Lung (tissue), 12 donors: ENCODE measurements around the gene TEX30. TPM values are rescaled to one million over a fixed set of nuclear protein-coding genes. Genes with fewer than 3 reads are reported as not detected.
A peak's percentile ranks its signal among the peaks of the same experiment; 100 is the strongest.
"Not testable (repeated sequence)": the region's sequence is repeated elsewhere in the genome, so short reads cannot be mapped to it uniquely, and the experiment has no call there.

Experiments used
- ATAC-seq: fragments of 200-7000 bp; cut with Tn5 transposase; one replicate; pipeline ENCODE4 v1.9.1; 2020; ENCODE audit warnings: moderate number of reproducible peaks; ENCODE audit not compliant: insufficient read depth, low FRiP score
- DNase-seq, 3 donors: peaks; one replicate each; pipeline ENCODE4 v3.0.0-alpha.2; 2013 to 2017
- H3K27ac ChIP-seq, 2 donors: one replicate each; pipeline ENCODE4 v1.5.1; 2013; ENCODE audit warnings: mild to moderate bottlenecking in 2 of 2, moderate library complexity in 2 of 2, control low read depth in 1 of 2, inconsistent platforms in 1 of 2, low read depth in 1 of 2, low read length in 1 of 2
- H3K27me3 ChIP-seq, 3 donors: one replicate each; pipeline ENCODE4 v1.5.1; 2013; ENCODE audit warnings: low read length in 2 of 3; ENCODE audit not compliant: control insufficient read depth in 3 of 3, insufficient read depth in 3 of 3
- H3K36me3 ChIP-seq, 4 donors: one replicate each; pipeline ENCODE4 v1.5.1; 2013; ENCODE audit warnings: low read length in 4 of 4, mild to moderate bottlenecking in 1 of 4, moderate library complexity in 1 of 4; ENCODE audit not compliant: control insufficient read depth in 4 of 4, insufficient read depth in 4 of 4
- H3K4me1 ChIP-seq, 5 donors: one replicate each; pipeline ENCODE4 v1.5.1; 2013; ENCODE audit warnings: low read length in 5 of 5, mild to moderate bottlenecking in 2 of 5, moderate library complexity in 1 of 5; ENCODE audit not compliant: control insufficient read depth in 5 of 5, insufficient read depth in 5 of 5
- H3K4me3 ChIP-seq: one replicate; pipeline ENCODE4 v1.5.1; 2013; ENCODE audit warnings: mild to moderate bottlenecking, control low read depth, moderate library complexity
- H3K9ac ChIP-seq, 2 donors: one replicate each; pipeline ENCODE4 v1.5.1; 2013; ENCODE audit warnings: low read length in 2 of 2, control low read depth in 1 of 2; ENCODE audit not compliant: insufficient read depth in 1 of 2
- H3K9me3 ChIP-seq, 4 donors: one replicate each; pipeline ENCODE4 v1.5.1; 2013; ENCODE audit warnings: low read length in 3 of 4, mild to moderate bottlenecking in 1 of 4, moderate library complexity in 1 of 4; ENCODE audit not compliant: control insufficient read depth in 4 of 4, insufficient read depth in 3 of 4
- CTCF ChIP-seq: IDR thresholded peaks from 2 replicates; pipeline ENCODE4 v1.5.1; 2012; ENCODE audit warnings: mild to moderate bottlenecking; ENCODE audit errors: control extremely low read depth, extremely low read depth
- WGBS, 2 donors: extraction: QIAGEN DNeasy Blood & Tissue Kit; methylation state at CpG; one replicate each; pipeline ENCODE4 v1.1.7; 2013; 5-methylcytosine and 5-hydroxymethylcytosine counted together
- polyA plus RNA-seq, 2 donors: library from polyadenylated mRNA; stranded (reverse); fragments of 200-250 nt; gene quantifications; one replicate each; pipeline ENCODE4 v1.2.1, GENCODE V29; 2013
- total RNA-seq, 2 donors: library from RNA; depleted of rRNA in 1 of 2; stranded (reverse); fragments of >200 nt in 1 of 2; gene quantifications; one replicate each; pipeline ENCODE4 v1.2.1, GENCODE V29; 2014 to 2021
- donor health status: control.
- donor health status: control.
- donor health status: Bipolar disorder and iron deficiency.
- donor health status: healthy.
- donor health status: DM: yes; HTN: yes; CAD: no.

Gene TEX30
- total and polyA plus RNA-seq, 4 donors: 5.1 to 12.4 (median 8.6) TPM

GRCh38 chr13:102784483-102784882 lies 10.9 kb upstream of the TEX30 start:
- no peaks in the 10 kb centered on the region for H3K27me3 ChIP-seq
- peak overlapping the region in 1 of 2 donors; percentile 66 for H3K27ac ChIP-seq
- no peak overlapping the region for H3K9ac ChIP-seq
- H3K4me1 ChIP-seq: no peaks in the 10 kb centered on the region
- WGBS, 2 donors: 87 to 93% methylated on average over 3 of the region's 3 CpGs
- no peak for TF ChIP-seq CTCF
- H3K4me3 ChIP-seq: no peak overlapping the region
- DNase-seq (no peak), ATAC-seq (no peak)
- H3K36me3 ChIP-seq: peaks cover 3 to 16% (median 10%) of the 10 kb centered on the region in 4 donors
- H3K9me3 ChIP-seq: no peaks in the 10 kb centered on the region

GRCh38 chr13:102781591-102781990 lies 8.0 kb upstream of the TEX30 start:
- ATAC-seq: no peak
- TF ChIP-seq CTCF: no peak
- Histone ChIP-seq H3K36me3 (peaks cover 0 to 4% (median 0%) of the 10 kb centered on the region in 4 donors), H3K4me3 (no peak overlapping the region), H3K9me3 (no peaks in the 10 kb centered on the region), H3K9ac (no peak overlapping the region), H3K27me3 (no peaks in the 10 kb centered on the region), H3K4me1 (no peaks in the 10 kb centered on the region), H3K27ac (no peak overlapping the region)
- no peak for DNase-seq
- 100% methylated on average over 1 of the region's 1 CpG for WGBS, 2 donors

- H3K9ac ChIP-seq, H3K36me3 ChIP-seq, DNase-seq, H3K9me3 ChIP-seq, H3K4me3 ChIP-seq, H3K27me3 ChIP-seq, ATAC-seq, H3K27ac ChIP-seq, H3K4me1 ChIP-seq: not testable (repeated sequence)
- 91 to 93% methylated on average over 4 of the region's 4 CpGs for WGBS, 2 donors
Observed at GRCh38 chr13:102780656-102781055, 7.1 kb upstream of the TEX30 start.

GRCh38 chr13:102779436-102780159 lies 6.0 kb upstream of the TEX30 start:
- Histone ChIP-seq H3K9me3 (no peaks in the 10 kb centered on the region), H3K9ac (no peak overlapping the region), H3K4me1 (no peaks in the 10 kb centered on the region), H3K36me3 (no peaks in the 10 kb centered on the region), H3K4me3 (no peak overlapping the region), H3K27me3 (no peaks in the 10 kb centered on the region), H3K27ac (no peak overlapping the region)
- DNase-seq: no peak
- 30 to 56% methylated on average over 5 of the region's 5 CpGs for WGBS, 2 donors
- ATAC-seq: no peak
- no peak for TF ChIP-seq CTCF
